Liver (tissue), 9 donors: ENCODE results near the gene DPP9. TPM values are rescaled to one million over a fixed set of nuclear protein-coding genes. Genes with fewer than 3 reads are reported as not detected.

Source experiments
- DNase-seq: peaks from one replicate; pipeline ENCODE4 v3.0.0-alpha.2; 2017; ENCODE audit warnings: low spot score
- H3K27ac ChIP-seq, 2 donors: one replicate each; pipeline ENCODE4 v1.7.0; 2013; ENCODE audit warnings: inconsistent platforms in 2 of 2, low read length in 2 of 2, control low read depth in 1 of 2, low read depth in 1 of 2, mild to moderate bottlenecking in 1 of 2
- H3K27me3 ChIP-seq, 4 donors: one replicate each; pipeline versions ENCODE4 v1.6.1 to v1.7.0; 2013; ENCODE audit warnings: low read length in 3 of 4, inconsistent platforms in 1 of 4, mild to moderate bottlenecking in 1 of 4, moderate library complexity in 1 of 4; ENCODE audit not compliant: control insufficient read depth in 4 of 4, insufficient read depth in 4 of 4
- H3K36me3 ChIP-seq, 4 donors: one replicate each; pipeline versions ENCODE4 v1.6.1 to v1.7.0; 2013; ENCODE audit warnings: low read length in 3 of 4, mild to moderate bottlenecking in 3 of 4, low read depth in 1 of 4, moderate library complexity in 1 of 4; ENCODE audit not compliant: control insufficient read depth in 4 of 4, insufficient read depth in 3 of 4
- H3K4me1 ChIP-seq, 4 donors: one replicate each; pipeline versions ENCODE4 v1.6.1 to v1.7.0; 2013; ENCODE audit warnings: low read length in 3 of 4, mild to moderate bottlenecking in 3 of 4, moderate library complexity in 1 of 4; ENCODE audit not compliant: control insufficient read depth in 4 of 4, insufficient read depth in 4 of 4
- H3K4me3 ChIP-seq, 3 donors: one replicate each; pipeline versions ENCODE4 v1.6.1 to v1.7.0; 2013; ENCODE audit warnings: low read length in 3 of 3, control low read depth in 1 of 3, low read depth in 1 of 3, mild to moderate bottlenecking in 1 of 3
- H3K9ac ChIP-seq, 2 donors: one replicate each; pipeline ENCODE4 v1.7.0; 2013; ENCODE audit warnings: low read length in 2 of 2, mild to moderate bottlenecking in 2 of 2, moderate library complexity in 2 of 2, control low read depth in 1 of 2, low read depth in 1 of 2
- H3K9me3 ChIP-seq, 4 donors: one replicate each; pipeline versions ENCODE4 v1.6.1 to v1.7.0; 2013; ENCODE audit warnings: low read length in 3 of 4; ENCODE audit not compliant: control insufficient read depth in 4 of 4
- EGR1 ChIP-seq, 2 donors: IDR thresholded peaks; 2 replicates each; pipeline ENCODE4 v1.6.1; 2016 to 2018; ENCODE audit warnings: antibody characterized with exemption in 2 of 2, low read depth in 2 of 2
- FOXA1 ChIP-seq: IDR thresholded peaks from 2 replicates; pipeline ENCODE4 v1.6.1; 2016; ENCODE audit warnings: antibody characterized with exemption
- FOXA2 ChIP-seq: IDR thresholded peaks from 2 replicates; pipeline ENCODE4 v1.6.1; 2016; ENCODE audit warnings: antibody characterized with exemption
- GABPA ChIP-seq, 2 donors: IDR thresholded peaks in 1 of 2; conservative IDR thresholded peaks in 1 of 2; 2 replicates each; pipeline ENCODE4 v1.6.1; 2016; ENCODE audit warnings: antibody characterized with exemption in 2 of 2, mild to moderate bottlenecking in 1 of 2, moderate library complexity in 1 of 2
- HNF4A ChIP-seq, 2 donors: conservative IDR thresholded peaks; 2 replicates each; pipeline ENCODE4 v1.6.1; 2016; ENCODE audit warnings: antibody characterized with exemption in 2 of 2, mild to moderate bottlenecking in 2 of 2
- HNF4G ChIP-seq: IDR thresholded peaks from 2 replicates; pipeline ENCODE4 v1.6.1; 2016; ENCODE audit warnings: antibody characterized with exemption
- JUND ChIP-seq, 2 donors: IDR thresholded peaks; 2 replicates each; pipeline ENCODE4 v1.6.1; 2016; ENCODE audit warnings: antibody characterized with exemption in 2 of 2
- NR2F2 ChIP-seq: IDR thresholded peaks from 2 replicates; pipeline ENCODE4 v1.6.1; 2016; ENCODE audit warnings: antibody characterized with exemption
- RAD21 ChIP-seq, 2 donors: IDR thresholded peaks; 2 replicates each; pipeline ENCODE4 v1.6.1; 2016; ENCODE audit warnings: antibody characterized with exemption in 2 of 2, mild to moderate bottlenecking in 2 of 2
- RXRA ChIP-seq, 2 donors: IDR thresholded peaks; 2 replicates each; pipeline ENCODE4 v1.6.1; 2017 to 2018; ENCODE audit warnings: antibody characterized with exemption in 2 of 2, mild to moderate bottlenecking in 1 of 2
- SP1 ChIP-seq: IDR thresholded peaks from 2 replicates; pipeline ENCODE4 v1.6.1; 2018; ENCODE audit warnings: antibody characterized with exemption, mild to moderate bottlenecking
- TAF1 ChIP-seq: conservative IDR thresholded peaks from 2 replicates; pipeline ENCODE4 v1.6.1; 2016; ENCODE audit warnings: antibody characterized with exemption, mild to moderate bottlenecking
- YY1 ChIP-seq: IDR thresholded peaks from 2 replicates; pipeline ENCODE4 v1.6.1; 2016; ENCODE audit warnings: antibody characterized with exemption, mild to moderate bottlenecking
- WGBS: extraction: QIAGEN DNeasy Blood & Tissue Kit; methylation state at CpG from one replicate; pipeline ENCODE4 v1.1.7; 2013; 5-methylcytosine and 5-hydroxymethylcytosine counted together
- polyA plus RNA-seq, 2 donors: library from polyadenylated mRNA; stranded (reverse) in 1 of 2; unstranded in 1 of 2; fragments of 200-250 nt in 1 of 2; fragments of >200 nt in 1 of 2; fragmentation: Nextera tagmentation in 1 of 2; extraction: Ambion mirVana in 1 of 2; gene quantifications; one replicate each; pipeline versions ENCODE4 v1.2.1 to v1.2.3, GENCODE V29; 2013 to 2015
- total RNA-seq, 2 donors: library from RNA; depleted of rRNA; stranded (reverse); fragments of >200 nt; gene quantifications; one replicate each; pipeline ENCODE4 v1.2.3, GENCODE V29; 2014
- TF ChIP-seq, protein P1 (sequence below): IDR thresholded peaks from 2 replicates; pipeline ENCODE4 v1.6.1; 2016; ENCODE audit warnings: antibody characterized with exemption
- TF ChIP-seq, protein P2 (sequence below): IDR thresholded peaks from 2 replicates; pipeline ENCODE4 v1.6.1; 2016; ENCODE audit warnings: antibody characterized with exemption
- TF ChIP-seq, protein P3 (sequence below): IDR thresholded peaks from 2 replicates; pipeline ENCODE4 v1.6.1; 2016; ENCODE audit warnings: antibody characterized with exemption
- TF ChIP-seq, protein P4 (sequence below): IDR thresholded peaks from 2 replicates; pipeline ENCODE4 v1.6.1; 2016; ENCODE audit warnings: antibody characterized with exemption, mild to moderate bottlenecking
- TF ChIP-seq, protein P5 (sequence below): fragments of 150-350 bp; IDR thresholded peaks from 2 replicates; pipeline ENCODE4 v1.5.1; 2017; ENCODE audit warnings: improper control_type of control experiment, low read depth, low read length; ENCODE audit not compliant: missing input control
- donor health status: healthy.
- donor health status: healthy.
- donor health status: healthy.
- donor health status: healthy.
- donor health status: healthy.

DPP9 gene
- total and polyA plus RNA-seq, 4 donors: 20.5 to 74.5 (median 40.3) TPM

DNA sequence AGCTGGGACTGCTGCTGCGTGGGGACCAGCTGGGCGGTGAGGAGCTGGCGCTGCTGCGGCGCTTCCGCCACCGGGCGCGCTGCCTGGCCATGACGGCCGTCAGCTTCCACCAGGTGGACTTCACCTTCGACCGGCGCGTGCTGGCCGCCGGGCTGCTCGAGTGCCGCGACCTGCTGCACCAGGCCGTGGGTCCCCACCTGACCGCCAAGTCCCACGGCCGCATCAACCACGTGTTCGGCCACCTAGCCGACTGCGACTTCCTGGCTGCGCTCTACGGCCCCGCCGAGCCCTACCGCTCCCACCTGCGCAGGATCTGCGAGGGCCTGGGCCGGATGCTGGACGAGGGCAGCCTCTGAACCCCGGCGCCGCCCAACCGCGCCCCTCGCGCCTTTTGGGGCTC lies 71.6 kb downstream of the DPP9 start:
- H3K27ac ChIP-seq: no peak overlapping the region
- peaks cover 0 to 16% (median 10%) of the 10 kb centered on the region in 4 donors for H3K36me3 ChIP-seq
- no peak overlapping the region for H3K9ac ChIP-seq
- H3K4me3 ChIP-seq: no peak overlapping the region
- H3K9me3 ChIP-seq: no peaks in the 10 kb centered on the region
- peaks cover 8 to 53% (median 39%) of the 10 kb centered on the region in 4 donors for H3K4me1 ChIP-seq
- 95% methylated on average over 44 of the region's 44 CpGs for whole genome bisulfite sequencing
- DNase-seq: no peak
- no peak for TF ChIP-seq JUND (IDR thresholded peaks at IDR 0.05)
- TF ChIP-seq, protein P1, sequence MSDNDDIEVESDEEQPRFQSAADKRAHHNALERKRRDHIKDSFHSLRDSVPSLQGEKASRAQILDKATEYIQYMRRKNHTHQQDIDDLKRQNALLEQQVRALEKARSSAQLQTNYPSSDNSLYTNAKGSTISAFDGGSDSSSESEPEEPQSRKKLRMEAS: no peak
- TF ChIP-seq, protein P2, sequence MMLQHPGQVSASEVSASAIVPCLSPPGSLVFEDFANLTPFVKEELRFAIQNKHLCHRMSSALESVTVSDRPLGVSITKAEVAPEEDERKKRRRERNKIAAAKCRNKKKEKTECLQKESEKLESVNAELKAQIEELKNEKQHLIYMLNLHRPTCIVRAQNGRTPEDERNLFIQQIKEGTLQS: no peak
- no peak for TF ChIP-seq EGR1 (IDR thresholded peaks at IDR 0.05; ENCODE audit: low read depth in 2 of 2)
- no peak for TF ChIP-seq TAF1
- TF ChIP-seq RXRA (IDR thresholded peaks at IDR 0.05): no peak
- TF ChIP-seq HNF4G: no peak
- no peak for TF ChIP-seq SP1
- TF ChIP-seq FOXA1: no peak
- no peak for TF ChIP-seq HNF4A (conservative IDR thresholded peaks at IDR 0.05)
- TF ChIP-seq, protein P3, sequence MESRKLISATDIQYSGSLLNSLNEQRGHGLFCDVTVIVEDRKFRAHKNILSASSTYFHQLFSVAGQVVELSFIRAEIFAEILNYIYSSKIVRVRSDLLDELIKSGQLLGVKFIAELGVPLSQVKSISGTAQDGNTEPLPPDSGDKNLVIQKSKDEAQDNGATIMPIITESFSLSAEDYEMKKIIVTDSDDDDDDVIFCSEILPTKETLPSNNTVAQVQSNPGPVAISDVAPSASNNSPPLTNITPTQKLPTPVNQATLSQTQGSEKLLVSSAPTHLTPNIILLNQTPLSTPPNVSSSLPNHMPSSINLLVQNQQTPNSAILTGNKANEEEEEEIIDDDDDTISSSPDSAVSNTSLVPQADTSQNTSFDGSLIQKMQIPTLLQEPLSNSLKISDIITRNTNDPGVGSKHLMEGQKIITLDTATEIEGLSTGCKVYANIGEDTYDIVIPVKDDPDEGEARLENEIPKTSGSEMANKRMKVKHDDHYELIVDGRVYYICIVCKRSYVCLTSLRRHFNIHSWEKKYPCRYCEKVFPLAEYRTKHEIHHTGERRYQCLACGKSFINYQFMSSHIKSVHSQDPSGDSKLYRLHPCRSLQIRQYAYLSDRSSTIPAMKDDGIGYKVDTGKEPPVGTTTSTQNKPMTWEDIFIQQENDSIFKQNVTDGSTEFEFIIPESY: no peak
- TF ChIP-seq NR2F2: no peak
- TF ChIP-seq GABPA (IDR thresholded peaks at IDR 0.05 in 1 of 2, conservative IDR thresholded peaks at IDR 0.05 in 1 of 2): no peak
- no peak for TF ChIP-seq YY1
- TF ChIP-seq FOXA2: no peak
- TF ChIP-seq, protein P4, sequence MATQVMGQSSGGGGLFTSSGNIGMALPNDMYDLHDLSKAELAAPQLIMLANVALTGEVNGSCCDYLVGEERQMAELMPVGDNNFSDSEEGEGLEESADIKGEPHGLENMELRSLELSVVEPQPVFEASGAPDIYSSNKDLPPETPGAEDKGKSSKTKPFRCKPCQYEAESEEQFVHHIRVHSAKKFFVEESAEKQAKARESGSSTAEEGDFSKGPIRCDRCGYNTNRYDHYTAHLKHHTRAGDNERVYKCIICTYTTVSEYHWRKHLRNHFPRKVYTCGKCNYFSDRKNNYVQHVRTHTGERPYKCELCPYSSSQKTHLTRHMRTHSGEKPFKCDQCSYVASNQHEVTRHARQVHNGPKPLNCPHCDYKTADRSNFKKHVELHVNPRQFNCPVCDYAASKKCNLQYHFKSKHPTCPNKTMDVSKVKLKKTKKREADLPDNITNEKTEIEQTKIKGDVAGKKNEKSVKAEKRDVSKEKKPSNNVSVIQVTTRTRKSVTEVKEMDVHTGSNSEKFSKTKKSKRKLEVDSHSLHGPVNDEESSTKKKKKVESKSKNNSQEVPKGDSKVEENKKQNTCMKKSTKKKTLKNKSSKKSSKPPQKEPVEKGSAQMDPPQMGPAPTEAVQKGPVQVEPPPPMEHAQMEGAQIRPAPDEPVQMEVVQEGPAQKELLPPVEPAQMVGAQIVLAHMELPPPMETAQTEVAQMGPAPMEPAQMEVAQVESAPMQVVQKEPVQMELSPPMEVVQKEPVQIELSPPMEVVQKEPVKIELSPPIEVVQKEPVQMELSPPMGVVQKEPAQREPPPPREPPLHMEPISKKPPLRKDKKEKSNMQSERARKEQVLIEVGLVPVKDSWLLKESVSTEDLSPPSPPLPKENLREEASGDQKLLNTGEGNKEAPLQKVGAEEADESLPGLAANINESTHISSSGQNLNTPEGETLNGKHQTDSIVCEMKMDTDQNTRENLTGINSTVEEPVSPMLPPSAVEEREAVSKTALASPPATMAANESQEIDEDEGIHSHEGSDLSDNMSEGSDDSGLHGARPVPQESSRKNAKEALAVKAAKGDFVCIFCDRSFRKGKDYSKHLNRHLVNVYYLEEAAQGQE: no peak
- no peak for TF ChIP-seq RAD21 (IDR thresholded peaks at IDR 0.05)
- TF ChIP-seq, protein P5, sequence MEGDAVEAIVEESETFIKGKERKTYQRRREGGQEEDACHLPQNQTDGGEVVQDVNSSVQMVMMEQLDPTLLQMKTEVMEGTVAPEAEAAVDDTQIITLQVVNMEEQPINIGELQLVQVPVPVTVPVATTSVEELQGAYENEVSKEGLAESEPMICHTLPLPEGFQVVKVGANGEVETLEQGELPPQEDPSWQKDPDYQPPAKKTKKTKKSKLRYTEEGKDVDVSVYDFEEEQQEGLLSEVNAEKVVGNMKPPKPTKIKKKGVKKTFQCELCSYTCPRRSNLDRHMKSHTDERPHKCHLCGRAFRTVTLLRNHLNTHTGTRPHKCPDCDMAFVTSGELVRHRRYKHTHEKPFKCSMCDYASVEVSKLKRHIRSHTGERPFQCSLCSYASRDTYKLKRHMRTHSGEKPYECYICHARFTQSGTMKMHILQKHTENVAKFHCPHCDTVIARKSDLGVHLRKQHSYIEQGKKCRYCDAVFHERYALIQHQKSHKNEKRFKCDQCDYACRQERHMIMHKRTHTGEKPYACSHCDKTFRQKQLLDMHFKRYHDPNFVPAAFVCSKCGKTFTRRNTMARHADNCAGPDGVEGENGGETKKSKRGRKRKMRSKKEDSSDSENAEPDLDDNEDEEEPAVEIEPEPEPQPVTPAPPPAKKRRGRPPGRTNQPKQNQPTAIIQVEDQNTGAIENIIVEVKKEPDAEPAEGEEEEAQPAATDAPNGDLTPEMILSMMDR: no peak
- no peaks in the 10 kb centered on the region for H3K27me3 ChIP-seq
